ENCODE measurements around the gene RPP25. TPM values are rescaled to one million over a fixed set of nuclear protein-coding genes. Genes with fewer than 3 reads are reported as not detected.

The RPP25 gene
- total RNA-seq, 4 donors from 2014 or later, result 5.8 to 12.5 (median 12.3) TPM

DNA sequence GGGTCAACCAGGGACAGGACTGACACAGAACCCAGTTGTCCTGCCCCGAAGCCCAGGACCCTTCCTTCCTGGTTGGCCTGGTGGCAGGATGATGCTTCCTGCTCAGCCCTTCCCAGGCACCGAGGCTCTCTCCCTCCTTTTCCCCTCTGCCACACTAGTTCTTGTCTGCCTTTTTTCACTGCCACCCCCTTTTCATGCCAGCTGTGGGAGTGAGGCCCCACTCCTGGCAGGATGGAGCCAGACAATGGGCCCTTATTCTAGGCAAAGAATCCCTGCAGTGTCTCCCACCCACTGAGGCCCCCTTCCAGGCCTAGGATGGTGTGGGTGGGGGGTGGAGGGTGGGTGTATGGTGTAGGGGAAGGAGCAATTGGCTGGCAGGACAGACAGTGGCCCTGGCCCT is 37.7 kb upstream of the RPP25 start:
- Histone ChIP-seq H3K4me3 (no peak overlapping the region), H3K9me3 (no peaks in the 10 kb centered on the region), H3K36me3 (no peaks in the 10 kb centered on the region), H3K27ac (no peak overlapping the region), H3K4me1 (peaks cover 9 to 16% (median 14%) of the 10 kb centered on the region in 3 donors), H3K27me3 (peaks cover 0 to 45% (median 0%) of the 10 kb centered on the region in 4 donors)
- no peak for DNase-seq
- intact Hi-C loops (cut with DNase I), result no loop called here
- TF ChIP-seq, protein P1, sequence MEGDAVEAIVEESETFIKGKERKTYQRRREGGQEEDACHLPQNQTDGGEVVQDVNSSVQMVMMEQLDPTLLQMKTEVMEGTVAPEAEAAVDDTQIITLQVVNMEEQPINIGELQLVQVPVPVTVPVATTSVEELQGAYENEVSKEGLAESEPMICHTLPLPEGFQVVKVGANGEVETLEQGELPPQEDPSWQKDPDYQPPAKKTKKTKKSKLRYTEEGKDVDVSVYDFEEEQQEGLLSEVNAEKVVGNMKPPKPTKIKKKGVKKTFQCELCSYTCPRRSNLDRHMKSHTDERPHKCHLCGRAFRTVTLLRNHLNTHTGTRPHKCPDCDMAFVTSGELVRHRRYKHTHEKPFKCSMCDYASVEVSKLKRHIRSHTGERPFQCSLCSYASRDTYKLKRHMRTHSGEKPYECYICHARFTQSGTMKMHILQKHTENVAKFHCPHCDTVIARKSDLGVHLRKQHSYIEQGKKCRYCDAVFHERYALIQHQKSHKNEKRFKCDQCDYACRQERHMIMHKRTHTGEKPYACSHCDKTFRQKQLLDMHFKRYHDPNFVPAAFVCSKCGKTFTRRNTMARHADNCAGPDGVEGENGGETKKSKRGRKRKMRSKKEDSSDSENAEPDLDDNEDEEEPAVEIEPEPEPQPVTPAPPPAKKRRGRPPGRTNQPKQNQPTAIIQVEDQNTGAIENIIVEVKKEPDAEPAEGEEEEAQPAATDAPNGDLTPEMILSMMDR (IDR thresholded peaks at IDR 0.05), result no peak
- TF ChIP-seq POLR2A (IDR thresholded peaks at IDR 0.05), result no peak
- 62 to 69% methylated on average over 2 of the region's 2 CpGs for whole genome bisulfite sequencing, 2 donors

DNA sequence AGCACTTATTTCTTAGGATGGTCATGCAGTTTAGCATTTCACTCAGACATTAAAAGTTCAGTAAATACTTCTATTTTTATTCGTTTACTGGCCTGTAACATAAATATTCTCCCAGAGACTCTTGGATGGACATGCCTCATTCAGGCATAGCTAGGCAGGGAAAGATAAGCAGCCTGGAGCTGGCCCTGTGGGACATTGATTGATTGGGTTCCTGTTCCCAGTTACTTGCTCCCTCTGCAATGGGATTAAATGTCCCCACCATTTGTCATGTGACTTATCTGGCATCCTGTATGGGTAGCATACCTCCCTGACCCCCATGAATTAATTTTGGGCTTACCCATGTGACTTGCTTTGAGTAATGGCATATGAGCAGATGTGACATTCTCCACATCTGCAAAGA is 36.0 kb upstream of the RPP25 start:
- WGBS, 2 donors, result 13 to 59% methylated on average over 1 of the region's 1 CpG
- H3K36me3 ChIP-seq, result no peaks in the 10 kb centered on the region
- no peak for TF ChIP-seq POLR2A (IDR thresholded peaks at IDR 0.05)
- TF ChIP-seq, protein P1 (IDR thresholded peaks at IDR 0.05), result no peak
- intact Hi-C loops (cut with DNase I), result no loop called here
- no peak overlapping the region for H3K27ac ChIP-seq
- H3K4me3 ChIP-seq, result no peak overlapping the region
- peaks cover 9 to 16% (median 14%) of the 10 kb centered on the region in 3 donors for H3K4me1 ChIP-seq
- no peak for DNase-seq
- H3K9me3 ChIP-seq, result no peaks in the 10 kb centered on the region
- peaks cover 0 to 30% (median 0%) of the 10 kb centered on the region in 4 donors for H3K27me3 ChIP-seq

DNA sequence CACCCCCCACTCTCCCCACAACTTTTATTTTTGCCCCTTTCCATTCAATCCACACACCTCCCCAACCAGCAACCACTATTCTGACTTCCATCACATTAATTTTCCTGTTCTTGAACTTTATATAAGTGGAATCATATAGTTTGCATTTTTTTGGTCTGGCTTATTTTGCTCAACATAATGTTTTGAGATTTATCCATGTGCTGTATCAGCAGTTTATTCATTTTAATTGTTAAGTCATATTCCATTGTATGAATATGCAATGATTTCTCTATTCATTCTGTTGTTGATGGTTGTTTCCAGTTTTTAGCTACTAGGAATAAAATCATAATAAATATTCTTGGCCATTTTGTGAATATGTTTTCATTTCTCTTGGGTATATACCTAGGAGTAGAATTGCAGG is 33.0 kb upstream of the RPP25 start:
- DNase-seq, result no peak
- intact Hi-C loops (cut with DNase I), result no loop called here
- Histone ChIP-seq H3K9me3 (no peaks in the 10 kb centered on the region), H3K4me3 (no peak overlapping the region), H3K36me3 (no peaks in the 10 kb centered on the region), H3K27me3 (peaks cover 0 to 34% (median 0%) of the 10 kb centered on the region in 4 donors), H3K27ac (no peak overlapping the region), H3K4me1 (no peaks in the 10 kb centered on the region)
- no peak for TF ChIP-seq POLR2A (IDR thresholded peaks at IDR 0.05)
- TF ChIP-seq, protein P1 (IDR thresholded peaks at IDR 0.05), result no peak

DNA sequence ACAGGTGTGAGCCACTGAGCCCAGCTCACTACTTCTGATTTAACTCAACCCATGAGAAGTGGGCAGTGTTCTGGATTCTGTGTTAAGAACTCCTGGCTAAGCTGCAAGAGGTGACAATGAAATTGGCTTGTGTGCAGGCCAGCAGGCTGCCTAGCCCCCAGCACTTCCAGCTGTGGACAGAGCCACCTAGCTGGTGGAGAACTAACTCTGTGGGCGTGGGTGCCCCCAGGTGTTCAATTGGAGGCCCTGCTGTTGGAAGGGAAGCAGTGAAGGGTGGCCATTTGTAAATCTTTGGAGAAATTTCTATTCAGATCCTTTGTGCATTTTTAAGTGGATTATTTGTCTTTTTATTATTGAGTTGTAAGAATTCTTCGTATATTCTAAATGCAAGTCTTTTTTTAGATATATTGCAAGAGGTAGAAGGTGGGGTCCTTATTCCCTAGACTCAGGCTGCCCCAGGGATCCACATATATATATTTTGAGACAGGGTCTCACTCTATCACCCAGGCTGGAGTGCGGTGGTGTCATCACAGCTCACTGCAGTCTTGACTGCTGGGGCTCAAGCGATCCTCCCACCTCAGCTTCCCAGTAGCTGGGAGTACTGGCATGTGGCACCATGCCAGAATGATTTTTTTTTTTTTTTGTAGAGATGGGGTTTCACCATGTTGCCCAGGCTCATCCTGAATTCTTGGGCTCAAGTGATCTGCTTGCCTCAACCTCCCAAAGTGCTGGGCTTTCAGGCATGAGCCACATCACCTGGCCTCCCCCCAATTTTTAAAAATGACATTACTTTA is 31.6 kb upstream of the RPP25 start:
- no peaks in the 10 kb centered on the region for H3K9me3 ChIP-seq
- 29 to 41% methylated on average over 4 of the region's 4 CpGs for WGBS, 2 donors
- H3K4me3 ChIP-seq, result no peak overlapping the region
- TF ChIP-seq, protein P1 (IDR thresholded peaks at IDR 0.05), result peak in 4 of 6 experiments; percentile 20 to 42 (median 24)
- TF ChIP-seq POLR2A (IDR thresholded peaks at IDR 0.05), result no peak
- intact Hi-C loops (cut with DNase I), result no loop called here
- no peak overlapping the region for H3K27ac ChIP-seq
- no peaks in the 10 kb centered on the region for H3K4me1 ChIP-seq
- H3K36me3 ChIP-seq, result no peaks in the 10 kb centered on the region
- no peak for DNase-seq
- H3K27me3 ChIP-seq, result peaks cover 0 to 39% (median 0%) of the 10 kb centered on the region in 4 donors

DNA sequence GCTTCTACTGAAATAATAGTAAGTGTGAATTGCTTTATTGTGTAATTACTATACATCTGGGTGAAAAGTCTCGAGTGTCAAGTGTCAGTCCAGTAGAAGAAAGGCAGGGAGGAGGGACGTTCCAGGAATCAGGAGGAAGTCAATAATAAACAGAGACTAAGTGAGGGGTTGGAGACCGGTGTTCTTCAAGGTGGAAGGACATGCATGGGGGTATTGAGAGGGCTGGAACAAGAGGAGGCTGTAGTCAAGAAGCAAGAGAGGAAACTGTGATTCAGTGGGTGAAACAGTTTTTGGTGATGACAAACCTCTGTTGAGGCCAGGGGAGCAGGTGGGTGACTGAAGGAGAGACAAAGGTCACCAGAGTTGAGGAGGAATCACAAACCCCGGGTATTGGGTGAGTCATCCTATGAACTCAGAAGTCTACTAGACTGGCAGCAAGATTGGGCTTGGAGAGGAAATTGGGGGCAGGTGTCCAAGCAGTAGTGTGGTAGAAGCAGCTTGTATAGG is 27.2 kb upstream of the RPP25 start:
- H3K27ac ChIP-seq, result no peak overlapping the region
- H3K9me3 ChIP-seq, result no peaks in the 10 kb centered on the region
- intact Hi-C loops (cut with DNase I), result no loop called here
- no peak for TF ChIP-seq POLR2A (IDR thresholded peaks at IDR 0.05)
- TF ChIP-seq, protein P1 (IDR thresholded peaks at IDR 0.05), result no peak
- H3K27me3 ChIP-seq, result peaks cover 0 to 31% (median 0%) of the 10 kb centered on the region in 4 donors
- no peaks in the 10 kb centered on the region for H3K36me3 ChIP-seq
- no peak for DNase-seq
- WGBS, 2 donors, result 20 to 25% methylated on average over 4 of the region's 4 CpGs
- no peaks in the 10 kb centered on the region for H3K4me1 ChIP-seq
- H3K4me3 ChIP-seq, result no peak overlapping the region

All from esophagus squamous epithelium (tissue), 5 donors.